Stimulated activated CD4-positive, alpha-beta T cell treated with anti-CD3 and anti-CD28 coated beads, Interleukin-2, amount 100 ng/mL, for 48 hours (primary cell): ENCODE results near the gene ASB2.
A peak's percentile ranks its signal among the peaks of the same experiment; 100 is the strongest.

ENCODE experiments used
- DNase-seq, 2 donors: peaks; one replicate each; pipeline ENCODE4 v3.0.0-alpha.2; 2020

Gene ASB2, protein sequence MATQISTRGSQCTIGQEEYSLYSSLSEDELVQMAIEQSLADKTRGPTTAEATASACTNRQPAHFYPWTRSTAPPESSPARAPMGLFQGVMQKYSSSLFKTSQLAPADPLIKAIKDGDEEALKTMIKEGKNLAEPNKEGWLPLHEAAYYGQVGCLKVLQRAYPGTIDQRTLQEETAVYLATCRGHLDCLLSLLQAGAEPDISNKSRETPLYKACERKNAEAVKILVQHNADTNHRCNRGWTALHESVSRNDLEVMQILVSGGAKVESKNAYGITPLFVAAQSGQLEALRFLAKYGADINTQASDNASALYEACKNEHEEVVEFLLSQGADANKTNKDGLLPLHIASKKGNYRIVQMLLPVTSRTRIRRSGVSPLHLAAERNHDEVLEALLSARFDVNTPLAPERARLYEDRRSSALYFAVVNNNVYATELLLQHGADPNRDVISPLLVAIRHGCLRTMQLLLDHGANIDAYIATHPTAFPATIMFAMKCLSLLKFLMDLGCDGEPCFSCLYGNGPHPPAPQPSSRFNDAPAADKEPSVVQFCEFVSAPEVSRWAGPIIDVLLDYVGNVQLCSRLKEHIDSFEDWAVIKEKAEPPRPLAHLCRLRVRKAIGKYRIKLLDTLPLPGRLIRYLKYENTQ

DNA sequence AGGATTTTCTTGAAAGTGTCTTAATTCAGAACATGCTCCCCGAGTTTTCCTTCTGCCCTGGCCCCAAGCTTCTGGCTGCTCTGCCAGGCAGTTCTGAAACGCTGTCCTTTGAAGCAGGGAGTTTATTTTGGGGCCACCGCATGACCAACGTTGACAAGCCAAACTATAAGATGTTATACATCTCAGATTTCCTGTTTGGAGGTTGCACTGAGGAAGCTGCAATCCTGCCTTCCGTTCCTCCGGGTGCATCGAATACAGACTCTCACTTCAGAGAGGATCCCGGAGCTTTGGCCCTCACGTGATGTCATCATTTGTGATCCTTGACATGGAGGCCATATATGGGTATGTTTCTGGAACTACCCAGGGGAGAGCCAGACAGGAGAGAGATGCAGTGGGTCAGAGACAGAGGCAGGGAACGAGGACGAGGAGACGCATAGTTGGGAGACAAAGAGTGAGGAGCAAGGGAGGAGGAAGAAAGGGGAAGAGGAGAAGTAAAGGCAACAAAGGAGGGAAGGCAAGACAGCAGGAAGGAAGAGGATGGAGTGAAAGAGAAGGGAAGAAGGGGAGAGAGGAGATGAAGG lies at the start of gene ASB2:
Gene ASB2 (minus strand): TSS at position 94 of the 581 bp plus-strand sequence. CDS start 12,031 bp downstream, outside the sequence.
- no peak for DNase-seq

DNA sequence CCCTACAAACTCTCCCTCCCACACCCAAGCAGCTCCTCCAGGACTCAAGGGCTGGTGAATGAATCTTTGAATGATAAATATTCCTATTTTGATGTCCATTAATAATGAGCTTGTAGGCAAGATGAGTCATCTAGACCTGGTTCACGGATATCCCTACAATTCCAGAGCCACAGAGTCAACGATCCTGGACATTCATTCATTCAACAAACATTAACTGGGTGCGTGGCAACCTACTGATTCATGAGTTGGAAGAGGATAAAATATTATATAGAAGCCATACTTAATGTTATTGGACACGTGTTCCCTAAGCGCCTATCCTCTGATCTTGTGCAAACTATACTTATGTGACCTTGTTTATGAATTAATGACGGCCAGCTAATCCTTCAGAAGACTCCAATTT lies 49.4 kb upstream of the ASB2 start:
- no peak for DNase-seq

DNA sequence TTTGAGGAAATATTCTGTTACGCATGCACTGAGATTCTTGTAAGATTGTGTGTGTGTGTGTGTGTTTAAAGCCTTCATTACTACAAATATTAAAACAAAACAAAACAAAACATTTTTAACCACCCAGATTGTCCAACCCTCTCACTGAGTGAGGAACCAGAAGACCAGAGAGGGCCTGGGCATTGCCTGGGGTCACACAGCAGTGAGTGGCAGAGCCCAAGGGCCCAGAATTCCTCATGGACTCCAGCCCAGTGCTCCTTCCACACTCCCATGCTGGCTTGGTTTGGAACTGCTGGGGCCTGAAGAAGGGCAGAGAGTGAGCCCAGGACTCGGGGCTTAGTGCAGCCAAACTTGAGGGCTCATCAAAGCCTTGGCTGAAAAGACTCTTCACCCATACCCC lies 48.2 kb upstream of the ASB2 start:
- DNase-seq, result no peak

DNA sequence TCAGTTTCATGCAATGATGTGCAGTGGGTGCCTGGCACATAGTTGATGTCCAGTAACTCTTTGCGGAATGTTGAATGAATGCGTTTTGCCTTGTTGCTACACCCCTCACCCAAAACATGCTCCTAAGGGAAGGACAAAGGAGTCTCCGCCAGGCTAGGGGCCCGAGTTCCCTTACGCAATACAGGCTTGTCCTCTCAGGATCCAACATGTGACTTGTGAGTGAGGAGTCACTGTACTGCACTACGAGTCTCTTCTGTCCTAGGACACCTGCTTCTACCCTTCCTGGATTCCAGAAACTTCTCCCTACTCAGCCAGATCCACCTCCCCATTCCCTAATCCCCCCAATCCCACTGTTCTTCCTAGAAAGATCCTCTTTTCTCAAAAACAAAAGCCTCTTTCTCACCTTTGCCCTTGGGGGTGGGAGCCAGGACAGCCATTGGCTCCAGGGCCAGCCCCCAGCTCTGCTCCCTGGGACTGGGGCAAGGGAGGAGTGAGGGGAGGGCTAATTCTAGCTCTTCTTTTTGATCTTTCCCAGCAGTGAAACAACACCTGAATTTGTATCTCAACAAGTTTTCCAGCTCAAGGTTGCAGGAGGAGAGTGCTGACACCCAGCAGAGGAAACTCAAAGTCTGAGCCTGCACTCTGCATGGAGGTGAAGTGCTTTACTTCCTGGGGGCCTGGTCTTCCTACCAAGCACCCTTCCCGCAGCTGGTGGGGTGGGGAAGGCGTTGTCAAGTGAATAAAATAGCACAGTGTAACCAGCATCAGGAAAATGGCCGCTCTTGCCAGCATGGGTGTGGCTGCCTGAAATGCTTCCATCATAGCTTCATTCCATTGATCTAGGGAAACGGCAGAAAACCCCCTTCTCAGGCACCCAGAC lies 46.4 kb upstream of the ASB2 start:
- no peak for DNase-seq

DNA sequence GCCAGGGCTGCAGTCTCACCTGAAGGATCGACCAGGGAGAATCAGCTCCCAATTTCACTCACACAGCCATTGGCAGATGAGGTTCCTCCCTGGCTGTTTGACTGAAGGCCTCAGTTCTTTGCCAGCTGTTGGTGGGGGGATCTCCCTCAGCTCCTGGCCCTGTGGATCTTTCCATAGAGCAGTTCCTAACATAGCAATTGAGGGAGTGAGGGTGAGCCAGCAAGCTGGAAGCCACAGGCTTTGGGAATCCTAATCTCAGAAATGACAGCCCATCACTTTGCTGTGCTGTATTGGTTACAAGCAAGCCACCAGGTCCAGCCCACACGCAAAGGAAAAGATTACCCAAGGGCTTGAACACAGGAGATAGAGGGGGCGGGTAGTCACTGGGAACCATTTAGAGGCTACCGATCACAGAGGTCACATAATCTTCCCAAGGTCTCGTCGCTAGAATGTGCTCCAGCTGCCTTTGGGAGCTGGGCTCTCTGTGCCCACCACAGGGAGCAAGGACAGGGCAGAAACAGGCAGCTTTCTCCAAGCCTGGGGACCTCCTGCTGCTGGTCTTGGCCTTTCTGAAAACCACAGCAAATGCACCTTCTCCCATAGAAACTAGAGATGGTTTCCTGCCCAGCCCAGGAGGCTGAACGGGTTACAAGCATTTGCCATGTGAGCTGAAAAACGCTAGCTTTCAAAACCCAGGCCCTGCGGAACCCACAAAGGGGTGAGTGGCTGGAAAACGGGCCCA lies 45.2 kb upstream of the ASB2 start:
- DNase-seq, result no peak

DNA sequence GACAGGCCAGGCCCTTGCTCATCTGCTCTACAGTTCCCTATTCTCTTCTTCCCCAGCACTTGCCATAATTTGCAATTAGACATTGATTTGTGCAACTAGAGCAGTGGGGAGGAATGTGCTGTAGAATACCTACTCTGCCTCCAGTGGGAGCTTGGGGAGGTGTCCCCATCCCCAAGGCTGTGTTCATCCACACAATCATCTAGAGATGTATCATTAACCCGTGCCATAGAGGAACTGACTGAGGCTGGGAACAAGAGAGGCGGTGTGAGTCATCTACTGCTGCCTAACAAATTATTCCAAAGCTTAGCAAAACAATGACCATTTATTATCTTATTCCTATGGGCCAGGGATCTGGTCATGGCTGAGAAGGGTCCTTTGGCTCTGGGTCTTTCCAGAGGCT lies 44.6 kb upstream of the ASB2 start:
- DNase-seq, result no peak

DNA sequence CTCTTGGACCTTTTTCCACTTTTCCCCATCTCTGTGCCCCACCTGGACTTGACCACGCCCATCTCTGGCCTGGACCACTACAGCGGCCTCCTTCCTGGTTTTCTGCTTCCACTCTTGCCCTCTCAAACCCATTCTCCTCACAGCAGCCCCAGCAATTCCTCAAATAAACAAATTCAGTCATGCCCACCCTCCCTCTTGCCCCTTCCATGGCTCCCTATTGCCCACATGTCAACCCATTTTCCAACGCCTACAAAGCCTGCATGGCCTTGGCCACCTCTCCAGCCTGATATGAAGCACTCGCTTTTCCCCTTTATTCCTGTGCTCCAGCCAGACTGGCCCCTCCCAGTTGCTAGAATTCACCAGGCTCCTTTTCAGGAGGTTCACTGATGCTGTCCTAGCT lies 43.9 kb upstream of the ASB2 start:
- no peak for DNase-seq

DNA sequence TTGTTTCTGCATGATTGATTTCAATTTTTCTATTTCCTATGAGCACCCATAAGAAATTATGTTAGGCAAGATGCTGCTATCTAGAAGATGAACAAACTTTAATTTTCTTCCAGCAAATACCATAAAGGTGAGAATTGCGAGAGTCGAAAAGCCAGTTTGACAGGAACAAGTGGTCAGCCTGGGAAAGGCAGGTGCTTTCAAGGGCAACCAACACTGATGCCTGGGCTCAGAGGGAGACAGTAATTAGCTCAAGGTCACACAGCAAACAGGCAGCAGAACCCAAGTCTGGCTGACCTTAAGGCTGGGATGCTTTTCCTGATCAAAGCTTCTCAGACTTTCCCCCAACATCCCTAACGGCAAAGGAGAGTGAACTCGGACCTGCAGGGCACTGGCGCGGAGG lies 43.0 kb upstream of the ASB2 start:
- no peak for DNase-seq

DNA sequence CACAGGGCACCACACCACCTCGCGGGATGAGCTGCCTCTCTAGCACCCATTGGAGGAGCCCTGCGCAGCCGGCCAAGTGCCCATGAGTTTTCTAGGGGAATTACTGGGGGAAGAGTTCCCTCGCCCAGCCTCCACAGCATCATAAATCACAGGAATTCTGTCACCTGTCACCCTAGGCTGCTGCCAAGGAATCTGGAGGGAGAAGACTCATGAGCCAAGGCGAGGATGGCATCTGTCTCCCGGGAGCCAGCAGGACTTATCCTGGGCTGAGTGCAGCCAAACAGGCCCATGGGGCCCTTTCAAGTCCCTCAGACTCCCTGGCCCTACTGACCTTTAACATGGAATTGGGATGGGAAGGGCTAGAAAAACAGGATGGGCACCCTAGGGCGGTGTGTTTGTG lies 41.9 kb upstream of the ASB2 start:
- no peak for DNase-seq

DNA sequence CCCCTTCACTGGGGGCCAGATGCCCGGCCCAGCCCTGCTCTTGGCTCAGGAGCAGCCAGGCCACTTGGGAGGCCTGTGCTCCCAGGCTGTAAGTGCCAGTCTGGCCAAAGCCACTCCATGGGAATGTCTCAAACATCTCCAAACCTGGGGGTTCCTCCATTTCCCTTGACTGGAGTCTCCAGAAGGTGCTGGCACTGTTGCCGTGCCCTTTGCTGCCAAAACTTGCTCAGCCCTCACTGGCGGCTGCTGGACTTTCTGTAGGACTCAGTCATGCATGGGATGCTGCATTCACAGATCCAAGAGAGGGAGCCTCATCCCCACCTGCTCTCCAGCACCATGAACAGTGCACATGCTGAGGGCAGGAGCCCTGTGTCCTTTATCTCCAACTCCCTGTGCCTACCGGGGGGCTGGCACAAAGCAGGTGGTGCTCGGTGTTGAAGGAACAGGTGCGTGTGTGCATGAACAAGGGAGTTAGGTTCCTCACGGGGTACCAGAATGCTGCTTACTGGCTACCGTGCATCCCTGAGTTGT lies 40.1 kb upstream of the ASB2 start:
- DNase-seq, result no peak

DNA sequence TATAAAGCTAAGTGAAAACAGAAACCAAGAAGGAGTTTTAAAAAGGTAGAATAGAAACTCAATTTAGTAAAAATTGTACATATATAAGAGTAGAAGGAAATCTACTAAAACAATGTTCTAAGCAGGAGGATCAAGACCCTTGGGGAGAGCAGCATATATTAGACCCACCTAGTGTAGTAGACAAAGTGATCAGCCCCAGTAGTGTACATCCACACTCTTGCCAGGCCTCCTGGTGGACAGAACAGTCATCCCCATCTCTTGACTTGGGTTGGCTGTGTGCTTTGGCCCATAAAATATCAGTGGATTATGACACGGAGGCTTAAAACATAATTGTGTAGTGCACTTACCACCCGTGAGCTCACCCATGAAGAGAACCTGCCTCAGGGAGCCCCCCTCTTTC lies 38.9 kb upstream of the ASB2 start:
- DNase-seq, result no peak

DNA sequence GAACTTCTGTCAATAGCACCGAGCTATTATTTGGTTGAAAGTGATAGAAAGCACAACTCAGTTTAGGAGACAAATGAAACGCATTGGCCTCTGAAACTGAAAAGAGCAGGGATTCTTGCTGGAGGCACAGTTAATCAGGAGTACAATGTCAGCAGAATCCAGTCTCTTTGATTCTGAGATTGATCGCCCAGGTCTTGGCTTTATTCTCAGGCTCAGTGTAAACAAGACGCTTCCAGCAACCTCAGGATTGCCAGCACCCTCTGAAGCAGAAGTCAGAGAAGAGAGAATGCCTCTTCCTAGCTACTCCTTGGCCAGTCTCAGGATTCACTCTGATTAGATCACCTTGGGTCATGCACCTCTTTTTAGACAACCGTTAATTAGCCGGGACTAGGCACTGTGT lies 38.0 kb upstream of the ASB2 start:
- no peak for DNase-seq

DNA sequence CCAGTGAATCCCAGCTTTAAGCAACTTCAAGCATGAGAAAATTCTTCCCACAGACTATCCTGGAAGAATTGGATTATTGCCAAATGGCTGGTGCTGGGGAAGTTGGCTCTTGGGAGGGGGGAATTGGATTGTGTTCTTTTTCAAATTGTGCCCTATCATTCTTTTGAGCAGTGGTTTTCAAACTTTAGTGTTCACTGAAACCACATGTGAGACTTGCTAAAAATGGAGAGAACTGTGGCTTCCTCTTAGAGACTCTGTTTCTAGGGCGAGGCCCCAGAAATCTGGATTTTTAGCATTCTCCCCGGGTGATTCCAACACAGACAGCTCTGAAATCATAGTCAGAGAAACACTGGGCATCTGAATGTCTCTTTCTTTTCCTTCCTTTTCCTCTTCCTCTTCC lies 35.4 kb upstream of the ASB2 start:
- no peak for DNase-seq

DNA sequence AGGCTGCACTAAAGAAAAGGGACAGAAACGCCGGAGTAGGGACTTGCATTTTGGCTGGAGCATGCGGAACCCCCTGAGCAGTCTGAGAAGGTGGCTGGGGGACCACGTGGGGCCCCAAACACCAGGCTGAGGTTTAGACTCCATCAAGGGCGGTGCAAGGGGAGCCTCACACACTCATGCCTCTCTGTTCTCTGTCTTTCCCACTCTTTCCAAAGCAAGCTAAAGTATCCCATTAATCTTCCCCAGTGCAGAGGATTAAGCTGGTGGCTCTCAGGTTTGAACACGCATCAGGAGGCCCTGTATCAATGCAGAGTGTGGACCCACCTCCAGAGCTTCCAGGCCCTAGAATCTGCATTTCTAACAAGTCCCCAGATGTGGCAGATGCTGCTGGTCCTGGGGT lies 34.3 kb upstream of the ASB2 start:
- no peak for DNase-seq

DNA sequence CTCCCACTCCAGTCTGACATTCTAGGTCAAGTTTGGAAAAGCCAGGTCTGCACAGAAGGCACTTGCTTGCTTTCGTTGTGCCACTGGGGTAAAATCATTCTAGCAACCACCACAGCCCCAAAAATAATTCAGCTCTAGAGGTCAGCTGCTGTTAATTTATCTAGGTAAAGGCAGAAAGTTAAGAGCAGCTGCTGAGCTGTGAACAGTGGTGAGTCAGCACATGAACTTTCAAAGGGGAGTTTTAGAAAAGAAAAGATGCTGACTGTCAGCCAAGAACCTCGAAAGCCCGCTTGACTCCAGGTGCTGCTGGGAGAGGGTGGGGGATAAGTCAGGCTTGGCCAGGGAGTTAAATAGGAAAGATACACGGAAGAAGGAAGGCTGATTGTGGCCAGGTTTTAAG lies 33.4 kb upstream of the ASB2 start:
- DNase-seq, result no peak

DNA sequence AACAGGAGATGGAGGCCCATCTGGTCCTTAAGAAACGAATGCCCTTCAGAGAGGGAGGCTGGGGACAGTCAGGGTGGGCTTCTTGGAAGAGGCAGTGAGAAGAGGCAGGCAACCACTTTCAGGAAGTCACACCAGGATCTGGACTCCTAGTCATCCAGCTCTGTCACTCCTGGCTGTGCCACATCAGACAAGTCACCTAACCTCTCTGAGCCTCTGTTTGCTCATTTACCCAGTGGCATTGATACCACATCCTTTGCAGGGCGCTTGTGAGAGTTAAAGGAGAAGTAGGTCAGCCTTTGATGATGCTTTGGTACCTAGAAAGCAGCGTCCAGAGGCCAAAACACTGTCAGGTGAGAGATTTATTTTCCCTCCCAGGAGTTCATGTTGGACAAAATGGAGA lies 31.9 kb upstream of the ASB2 start:
- no peak for DNase-seq

DNA sequence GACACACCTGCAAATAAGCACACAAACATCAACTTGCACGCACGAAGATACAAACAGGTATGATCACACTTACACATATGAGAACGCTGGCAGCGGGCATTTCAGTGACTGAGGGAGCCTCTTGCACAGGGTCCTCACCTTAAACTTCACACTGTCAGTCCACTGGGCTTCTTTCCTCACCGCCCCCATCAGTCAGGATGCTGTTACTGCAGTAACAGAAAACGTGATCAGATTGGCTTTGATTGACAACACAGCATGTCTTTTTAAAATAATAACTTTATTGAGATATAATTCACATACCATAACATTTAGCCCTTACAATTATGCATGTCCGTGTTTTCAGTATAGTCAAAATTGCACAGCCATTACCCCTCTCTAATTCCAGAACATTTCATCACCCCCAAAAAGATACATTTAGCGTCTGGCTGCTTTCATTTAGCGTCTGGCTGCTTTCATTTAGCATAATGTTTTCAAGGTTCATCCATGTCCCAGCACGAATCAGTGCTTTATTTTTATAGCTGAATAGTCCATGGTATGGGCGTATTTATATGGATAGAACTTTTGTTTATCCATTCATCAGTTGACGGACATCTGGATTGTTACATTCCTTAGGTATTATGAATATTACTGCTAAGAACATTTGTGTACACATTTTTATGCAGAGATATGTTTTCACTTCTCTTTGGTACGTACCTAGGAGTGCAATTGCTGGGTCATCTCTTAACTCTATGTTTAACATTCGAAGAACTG lies 29.1 kb upstream of the ASB2 start:
- no peak for DNase-seq

DNA sequence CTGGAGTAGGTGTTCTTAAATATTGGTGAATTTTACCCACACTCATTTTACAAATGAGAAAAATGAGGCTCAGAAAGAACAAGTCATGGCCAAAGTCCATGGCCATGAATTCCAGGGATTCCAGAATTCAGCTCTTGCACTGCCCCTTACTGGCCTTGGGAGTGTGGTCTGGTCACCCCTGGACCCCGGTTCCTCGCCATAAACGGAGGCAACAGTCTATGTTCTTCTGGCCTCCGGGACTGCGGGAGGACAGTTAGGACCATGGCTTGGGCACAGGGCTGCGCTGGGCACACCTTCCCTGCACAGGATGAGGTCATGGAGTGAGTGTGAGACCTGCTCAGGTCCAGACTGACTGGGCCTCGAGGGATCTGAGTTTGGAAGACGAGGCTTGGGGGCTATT lies 27.6 kb upstream of the ASB2 start:
- DNase-seq, result no peak

DNA sequence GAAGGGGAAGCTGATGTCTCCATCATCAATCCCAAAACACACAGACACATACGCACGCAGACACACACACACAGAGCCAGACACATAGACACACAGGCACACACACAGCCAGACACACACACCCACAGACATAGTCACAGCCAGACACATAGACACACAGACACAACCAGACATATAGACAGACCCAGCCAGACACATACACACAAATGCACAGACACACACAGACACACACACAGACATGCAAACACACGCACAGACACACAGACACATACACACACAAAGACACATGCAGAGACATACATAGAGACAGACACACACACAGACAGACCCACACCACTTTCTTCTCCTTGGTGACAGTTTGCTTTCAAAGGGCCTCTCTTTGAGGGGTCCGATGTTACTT lies 27.0 kb upstream of the ASB2 start:
- DNase-seq, result no peak

DNA sequence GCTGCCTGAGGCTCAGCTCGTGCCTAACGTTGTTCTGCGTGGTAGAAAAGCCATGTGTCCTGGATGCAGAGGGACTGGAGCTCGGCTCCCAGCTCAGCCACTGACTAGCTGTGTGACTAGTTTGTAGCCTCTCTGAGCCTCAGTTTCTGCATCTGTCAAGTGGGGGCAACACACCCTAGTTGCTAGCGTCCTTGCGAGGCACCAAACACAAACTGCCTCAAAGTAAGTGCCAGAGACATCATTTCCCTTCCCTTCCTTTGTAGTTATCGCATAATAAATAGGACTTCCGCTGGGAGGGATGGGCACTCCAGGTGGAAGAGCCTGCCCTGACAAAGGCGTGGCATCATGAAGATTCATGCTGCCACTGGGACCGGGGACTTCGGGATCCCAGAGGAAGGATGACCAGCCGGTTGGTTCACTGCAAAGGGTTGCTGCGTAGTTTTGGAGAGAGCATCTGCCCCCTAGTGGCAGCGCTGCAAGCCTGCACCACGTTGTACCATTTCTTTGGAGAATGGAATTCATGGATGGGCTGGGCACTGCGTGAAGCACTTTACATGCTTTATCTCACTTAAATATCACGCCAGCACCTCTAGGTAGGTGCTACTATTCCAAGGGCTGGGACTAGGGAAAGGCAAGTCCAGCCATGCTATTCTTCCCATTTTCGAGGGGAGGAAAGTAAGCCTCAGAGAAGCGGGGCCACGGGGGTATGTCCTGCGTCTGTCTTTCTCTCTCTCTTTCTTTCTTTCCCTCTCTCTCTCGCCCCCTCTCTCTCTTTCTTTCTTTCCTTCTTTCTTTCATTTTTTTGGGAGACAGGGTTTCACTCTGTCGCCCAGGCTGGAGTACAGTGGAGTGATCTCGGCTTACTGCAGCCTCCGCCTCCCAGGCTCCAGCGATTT lies 25.4 kb upstream of the ASB2 start:
- peak; percentile 57 to 67 for DNase-seq

DNA sequence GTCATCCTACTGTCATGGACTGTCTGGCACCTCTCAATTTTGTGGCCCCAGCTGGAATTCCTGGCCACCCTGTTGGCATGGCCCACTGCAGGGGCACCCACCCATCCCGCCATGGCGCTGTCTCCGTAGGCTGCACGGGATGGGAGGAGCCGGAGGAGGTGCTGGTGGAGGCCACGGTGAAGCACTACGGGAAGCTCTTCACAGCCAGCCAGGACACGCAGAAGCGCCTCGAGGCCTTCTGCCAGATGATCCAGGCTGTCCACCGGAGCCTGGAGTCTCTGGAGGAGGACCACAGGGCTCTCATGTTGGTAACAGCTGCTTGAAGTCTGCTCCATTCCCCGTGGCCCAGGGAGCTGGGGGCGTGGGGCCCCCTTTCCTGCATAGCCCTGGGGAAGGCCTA lies 24.6 kb upstream of the ASB2 start:
- no peak for DNase-seq
